ENCODE data around the gene ADCY4.

Gene ADCY4

GRCh38 chr14:24282736-24283135 lies 52.1 kb downstream of the ADCY4 start:
- Histone ChIP-seq H3K9ac (ENCODE audit: low read length) (no peak overlapping the region), H3K4me3 (ENCODE audit: insufficient read depth, low read length, poor library complexity, severe bottlenecking) (no peak overlapping the region), H3K9me3 (ENCODE audit: insufficient read depth, low read length) (no peaks in the 10 kb centered on the region), H3K27me3 (ENCODE audit: low read length) (no peaks in the 10 kb centered on the region), H3K9me2 (replicated peaks; ENCODE audit: insufficient read depth, low read length) (no peaks in the 10 kb centered on the region), H3K36me3 (ENCODE audit: low read length) (no peaks in the 10 kb centered on the region), H3K79me2 (ENCODE audit: insufficient read depth, low read length) (no peaks in the 10 kb centered on the region), H3F3A (ENCODE audit: insufficient read depth) (no peaks in the 10 kb centered on the region), H4K20me1 (ENCODE audit: low read depth, low read length) (no peaks in the 10 kb centered on the region), H2AFZ (ENCODE audit: low read depth, low read length, severe bottlenecking) (no peak overlapping the region), H3K27ac (ENCODE audit: low read depth, low read length) (no peak overlapping the region), H3K4me2 (ENCODE audit: low read depth, low read length, poor library complexity, severe bottlenecking) (no peak overlapping the region)
- TF ChIP-seq EZH2phosphoT487 (conservative IDR thresholded peaks at IDR 0.05; ENCODE audit: low read length) = no peak
- TF ChIP-seq CTCF (IDR thresholded peaks at IDR 0.05; ENCODE audit: insufficient read depth, low read length, poor library complexity, severe bottlenecking) = no peak

DNA sequence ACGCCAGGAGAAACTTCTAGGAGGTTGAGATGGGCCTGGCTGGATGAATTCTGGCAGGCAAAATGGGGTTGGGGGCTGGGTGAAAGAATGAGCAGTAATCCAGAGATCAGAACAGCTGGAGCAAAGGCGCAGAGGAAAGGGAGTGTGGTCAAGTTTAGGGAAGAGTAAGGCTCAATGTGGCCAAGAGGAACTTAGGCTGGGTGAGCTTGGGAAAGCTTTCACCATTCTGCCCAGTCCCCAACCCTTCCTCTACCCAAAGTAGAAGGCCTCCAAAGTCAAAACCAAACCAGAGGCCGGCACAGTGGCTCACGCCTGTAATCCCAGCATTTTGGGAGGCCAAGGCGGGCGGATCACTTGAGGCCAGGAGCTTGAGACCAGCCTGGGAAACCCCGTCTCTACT lies 53.2 kb downstream of the ADCY4 start:
- Histone ChIP-seq H4K20me1 (ENCODE audit: low read depth, low read length) (no peaks in the 10 kb centered on the region), H3K36me3 (ENCODE audit: low read length) (no peaks in the 10 kb centered on the region), H3K79me2 (ENCODE audit: insufficient read depth, low read length) (no peaks in the 10 kb centered on the region), H3K9me2 (replicated peaks; ENCODE audit: insufficient read depth, low read length) (no peaks in the 10 kb centered on the region), H3K4me3 (ENCODE audit: insufficient read depth, low read length, poor library complexity, severe bottlenecking) (no peak overlapping the region), H2AFZ (ENCODE audit: low read depth, low read length, severe bottlenecking) (no peak overlapping the region), H3K9ac (ENCODE audit: low read length) (no peak overlapping the region), H3K27ac (ENCODE audit: low read depth, low read length) (no peak overlapping the region), H3K9me3 (ENCODE audit: insufficient read depth, low read length) (no peaks in the 10 kb centered on the region), H3F3A (ENCODE audit: insufficient read depth) (no peaks in the 10 kb centered on the region), H3K4me2 (ENCODE audit: low read depth, low read length, poor library complexity, severe bottlenecking) (no peak overlapping the region), H3K27me3 (ENCODE audit: low read length) (no peaks in the 10 kb centered on the region)
- TF ChIP-seq EZH2phosphoT487 (conservative IDR thresholded peaks at IDR 0.05; ENCODE audit: low read length) = no peak
- no peak for TF ChIP-seq CTCF (IDR thresholded peaks at IDR 0.05; ENCODE audit: insufficient read depth, low read length, poor library complexity, severe bottlenecking)

DNA sequence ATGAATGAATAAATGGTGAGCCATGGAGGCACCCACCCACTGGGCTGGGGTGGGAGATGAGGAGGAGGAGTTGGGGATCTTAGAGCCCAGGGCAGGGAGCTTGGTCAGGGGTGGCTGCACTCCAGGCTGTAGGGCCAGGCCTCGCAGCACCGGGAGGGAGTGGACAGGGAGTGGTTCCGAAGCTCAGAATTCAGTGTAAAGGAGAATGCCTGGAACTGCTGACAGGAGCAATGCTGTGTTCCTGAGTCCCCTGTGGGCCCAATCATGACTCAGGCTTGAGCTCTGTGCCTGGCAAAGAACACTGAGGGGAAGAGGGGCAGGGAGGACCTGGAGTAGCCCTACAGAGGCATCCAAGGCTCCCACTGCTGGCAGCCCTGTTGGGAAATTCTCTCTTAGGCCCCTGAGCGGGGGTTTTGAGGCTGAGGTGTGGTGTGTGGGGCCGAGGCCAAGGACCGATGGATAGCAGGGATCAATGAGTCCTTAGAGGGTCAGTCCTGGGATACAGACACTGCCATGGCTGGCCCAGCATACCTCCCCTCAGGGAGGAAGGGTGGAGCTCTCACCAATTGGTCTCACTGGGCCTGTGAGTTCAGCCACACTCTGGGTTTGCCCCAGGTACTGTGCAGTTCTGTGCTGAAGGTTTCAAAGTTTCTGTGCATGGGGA lies 53.9 kb downstream of the ADCY4 start:
- no peak overlapping the region for H2AFZ ChIP-seq (ENCODE audit: low read depth, low read length, severe bottlenecking)
- no peak overlapping the region for H3K4me2 ChIP-seq (ENCODE audit: low read depth, low read length, poor library complexity, severe bottlenecking)
- no peaks in the 10 kb centered on the region for H3F3A ChIP-seq (ENCODE audit: insufficient read depth)
- TF ChIP-seq CTCF (IDR thresholded peaks at IDR 0.05; ENCODE audit: insufficient read depth, low read length, poor library complexity, severe bottlenecking) = no peak
- TF ChIP-seq EZH2phosphoT487 (conservative IDR thresholded peaks at IDR 0.05; ENCODE audit: low read length) = no peak
- H3K9ac ChIP-seq (ENCODE audit: low read length) = no peak overlapping the region
- no peaks in the 10 kb centered on the region for H4K20me1 ChIP-seq (ENCODE audit: low read depth, low read length)
- no peaks in the 10 kb centered on the region for H3K9me2 ChIP-seq (replicated peaks; ENCODE audit: insufficient read depth, low read length)
- no peaks in the 10 kb centered on the region for H3K27me3 ChIP-seq (ENCODE audit: low read length)
- no peak overlapping the region for H3K4me3 ChIP-seq (ENCODE audit: insufficient read depth, low read length, poor library complexity, severe bottlenecking)
- H3K27ac ChIP-seq (ENCODE audit: low read depth, low read length) = no peak overlapping the region
- no peaks in the 10 kb centered on the region for H3K9me3 ChIP-seq (ENCODE audit: insufficient read depth, low read length)
- no peaks in the 10 kb centered on the region for H3K79me2 ChIP-seq (ENCODE audit: insufficient read depth, low read length)
- H3K36me3 ChIP-seq (ENCODE audit: low read length) = no peaks in the 10 kb centered on the region
